ENCODE data around the gene CKAP4. TPM values are rescaled to one million over a fixed set of nuclear protein-coding genes. Genes with fewer than 3 reads are reported as not detected.

CKAP4 gene
- total RNA-seq (2022; extraction: Qiagen RNA extraction; ENCODE audit: low read depth): 82.5 to 96.0 TPM (median 92.4 TPM) in 5 replicates

GRCh38 chr12:106247674-106248311 is at the start of gene CKAP4:
TSS of gene CKAP4 (minus strand) at chr12:106248020. CDS start at chr12:106247851, 169 bp downstream.

Other genes starting within 250 kb of the CKAP4 start
- gene NUAK1, start 109.1 kb downstream of the CKAP4 start, total RNA-seq (2022; extraction: Qiagen RNA extraction; ENCODE audit: low read depth): 10.8 to 12.7 TPM (median 12.0 TPM) in 5 replicates
- gene TCP11L2, start 54.7 kb upstream of the CKAP4 start, total RNA-seq (2022; extraction: Qiagen RNA extraction; ENCODE audit: low read depth): 2.6 to 3.5 TPM (median 2.9 TPM) in 5 replicates
- gene POLR3B, start 109.7 kb upstream of the CKAP4 start, total RNA-seq (2022; extraction: Qiagen RNA extraction; ENCODE audit: low read depth): 5.1 to 6.1 TPM (median 5.4 TPM) in 5 replicates

All from A549 treated with CpdA at 1 μM for 4 hours (cell line).